Measurements from ENCODE around the gene PCDHGB2.

- TF ChIP-seq REST (IDR thresholded peaks at IDR 0.05; ENCODE audit: insufficient read depth in 1 of 2, low read depth in 2 of 2, low read length in 2 of 2) (no peak), POLR2AphosphoS5 (IDR thresholded peaks at IDR 0.05; ENCODE audit: low read depth, low read length) (no peak), TAF1 (IDR thresholded peaks at IDR 0.05; ENCODE audit: borderline replicate concordance, insufficient read depth, low read length) (no peak), SIN3A (IDR thresholded peaks at IDR 0.05; ENCODE audit: borderline replicate concordance, insufficient read depth, low read length) (no peak), FOXP2 (optimal IDR thresholded peaks at IDR 0.05; ENCODE audit: borderline replicate concordance, extremely low read depth, extremely low read length, insufficient read depth) (no peak)
Measured at GRCh38 chr5:141384471-141385267, 24.9 kb downstream of the PCDHGB2 start.
